ENCODE data around the gene PRLH. TPM values are rescaled to one million over a fixed set of nuclear protein-coding genes. Genes with fewer than 3 reads are reported as not detected.

Gene PRLH
- total and polyA plus RNA-seq, 12 donors: not detected

DNA sequence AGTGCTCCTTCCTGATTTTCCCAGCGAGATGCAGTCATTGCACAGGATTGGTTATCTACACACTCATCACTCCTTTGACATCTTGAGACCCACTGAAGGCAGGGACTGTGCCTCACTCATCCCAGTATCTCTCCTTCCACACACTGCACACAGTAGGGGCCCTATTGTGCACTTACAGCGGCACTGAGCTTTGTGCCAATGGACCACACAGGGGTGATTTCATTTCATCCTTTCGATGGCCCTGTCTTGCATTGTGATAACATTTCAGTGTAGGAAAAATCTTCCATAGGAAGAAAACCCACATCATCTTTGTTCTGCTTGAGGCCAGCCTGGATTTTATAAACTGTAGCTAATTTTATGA lies 50.0 kb downstream of the PRLH start:
- 63 to 74% (median 67%) methylated on average over 3 of the region's 3 CpGs for WGBS, 4 donors
- Histone ChIP-seq H3K4me1 (replicated peaks in 1 of 2) (peaks cover 18 to 22% of the 10 kb centered on the region in 2 donors), H3K9me3 (replicated peaks in 1 of 3) (no peaks in the 10 kb centered on the region), H3K27me3 (no peaks in the 10 kb centered on the region), H3K27ac (peak overlapping the region in 3 of 5 donors; percentile 26 to 87 (median 56)), H3K4me3 (no peak overlapping the region), H3K36me3 (replicated peaks in 1 of 2) (no peaks in the 10 kb centered on the region)
- TF ChIP-seq, protein P1, sequence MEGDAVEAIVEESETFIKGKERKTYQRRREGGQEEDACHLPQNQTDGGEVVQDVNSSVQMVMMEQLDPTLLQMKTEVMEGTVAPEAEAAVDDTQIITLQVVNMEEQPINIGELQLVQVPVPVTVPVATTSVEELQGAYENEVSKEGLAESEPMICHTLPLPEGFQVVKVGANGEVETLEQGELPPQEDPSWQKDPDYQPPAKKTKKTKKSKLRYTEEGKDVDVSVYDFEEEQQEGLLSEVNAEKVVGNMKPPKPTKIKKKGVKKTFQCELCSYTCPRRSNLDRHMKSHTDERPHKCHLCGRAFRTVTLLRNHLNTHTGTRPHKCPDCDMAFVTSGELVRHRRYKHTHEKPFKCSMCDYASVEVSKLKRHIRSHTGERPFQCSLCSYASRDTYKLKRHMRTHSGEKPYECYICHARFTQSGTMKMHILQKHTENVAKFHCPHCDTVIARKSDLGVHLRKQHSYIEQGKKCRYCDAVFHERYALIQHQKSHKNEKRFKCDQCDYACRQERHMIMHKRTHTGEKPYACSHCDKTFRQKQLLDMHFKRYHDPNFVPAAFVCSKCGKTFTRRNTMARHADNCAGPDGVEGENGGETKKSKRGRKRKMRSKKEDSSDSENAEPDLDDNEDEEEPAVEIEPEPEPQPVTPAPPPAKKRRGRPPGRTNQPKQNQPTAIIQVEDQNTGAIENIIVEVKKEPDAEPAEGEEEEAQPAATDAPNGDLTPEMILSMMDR (IDR thresholded peaks at IDR 0.05): no peak
- no peak for TF ChIP-seq POLR2A (IDR thresholded peaks at IDR 0.05)
- intact Hi-C loops (cut with DNase I): no loop called here
- no peak for DNase-seq

Small RNA genes lying within 50 kb of the gene (small RNA-seq; reads per million reads assigned to genes)
- gene RNU6-1140P: 0 to 0.12 reads per million in 2 donors

Other genes starting within 250 kb of the PRLH start
- 10 to 100 TPM; 17.8 to 69.4 (median 45.3) TPM for gene COL6A3, start 152.4 kb upstream of the PRLH start, total RNA-seq
- gene COL6A3, start 152.4 kb upstream of the PRLH start, polyA plus RNA-seq: 10 to 100 TPM; 15.5 to 22.4 (median 19.7) TPM
- 1 to 10 TPM in 3 of 9 donors, under 1 TPM in 5, not detected in 1; 0.12 to 1.9 (median 0.68) TPM for gene MLPH, start 79.3 kb upstream of the PRLH start, total RNA-seq
- 1 to 10 TPM in 2 of 3 donors, under 1 TPM in 1; 0.57 to 3.6 (median 3.0) TPM for gene MLPH, start 79.3 kb upstream of the PRLH start, polyA plus RNA-seq
- 10 to 100 TPM in 3 of 9 donors, 1 to 10 TPM in 4, under 1 TPM in 2; 0.91 to 18.7 (median 5.4) TPM for gene RAB17, start 24.2 kb downstream of the PRLH start, total RNA-seq
- 1 to 10 TPM in 2 of 3 donors, under 1 TPM in 1; 0.37 to 6.2 (median 4.7) TPM for gene RAB17, start 24.2 kb downstream of the PRLH start, polyA plus RNA-seq
- 10 to 100 TPM; 18.7 to 79.7 (median 49.7) TPM for gene LRRFIP1, start 61.0 kb downstream of the PRLH start, total RNA-seq
- gene LRRFIP1, start 61.0 kb downstream of the PRLH start, polyA plus RNA-seq: 10 to 100 TPM; 44.6 to 63.1 (median 57.4) TPM
- gene RBM44, start 232.2 kb downstream of the PRLH start, total RNA-seq: under 1 TPM in 8 of 9 donors, not detected in 1; 0.15 to 0.72 (median 0.44) TPM
- under 1 TPM; 0.16 to 0.30 (median 0.22) TPM for gene RBM44, start 232.2 kb downstream of the PRLH start, polyA plus RNA-seq